HUES48 (cell line): ENCODE measurements around the gene SAXO2.
"Not testable (repeated sequence)": the region's sequence is repeated elsewhere in the genome, so short reads cannot be mapped to it uniquely, and the experiment has no call there.

ENCODE experiments used
- H3K27ac ChIP-seq: one replicate; pipeline ENCODE4 v1.7.0; 2013; ENCODE audit warnings: low read depth, low read length, inconsistent platforms
- H3K27me3 ChIP-seq: 2 replicates; pipeline ENCODE4 v1.6.1; 2013; ENCODE audit warnings: mild to moderate bottlenecking, low read length; ENCODE audit not compliant: control insufficient read depth, insufficient read depth
- H3K36me3 ChIP-seq: 2 replicates; pipeline ENCODE4 v1.6.1; 2013; ENCODE audit warnings: low read length; ENCODE audit not compliant: control insufficient read depth, insufficient read depth
- H3K4me1 ChIP-seq: 2 replicates; pipeline ENCODE4 v1.6.1; 2013; ENCODE audit warnings: mild to moderate bottlenecking, low read length; ENCODE audit not compliant: control insufficient read depth, insufficient read depth
- H3K4me3 ChIP-seq: 2 replicates; pipeline ENCODE4 v1.5.1; 2013; ENCODE audit warnings: mild to moderate bottlenecking, low read depth, low read length
- H3K9ac ChIP-seq: 2 replicates; pipeline ENCODE4 v1.6.1; 2013; ENCODE audit warnings: mild to moderate bottlenecking, low read depth, low read length, moderate library complexity
- H3K9me3 ChIP-seq: 2 replicates; pipeline ENCODE4 v1.6.1; 2013; ENCODE audit warnings: low read length; ENCODE audit not compliant: control insufficient read depth, insufficient read depth

Gene SAXO2

GRCh38 chr15:82327372-82327771, 64.8 kb downstream of the SAXO2 start:
- H3K27me3 ChIP-seq, H3K9ac ChIP-seq, H3K9me3 ChIP-seq, H3K27ac ChIP-seq, H3K4me3 ChIP-seq, H3K4me1 ChIP-seq, H3K36me3 ChIP-seq: not testable (repeated sequence)

GRCh38 chr15:82329039-82329438, 66.4 kb downstream of the SAXO2 start:
- H3K36me3 ChIP-seq, H3K9me3 ChIP-seq, H3K9ac ChIP-seq, H3K27ac ChIP-seq, H3K4me3 ChIP-seq, H3K4me1 ChIP-seq, H3K27me3 ChIP-seq: not testable (repeated sequence)

GRCh38 chr15:82330921-82331320, 68.3 kb downstream of the SAXO2 start:
- not testable (repeated sequence) for H3K36me3 ChIP-seq, H3K27ac ChIP-seq, H3K9me3 ChIP-seq, H3K4me1 ChIP-seq, H3K4me3 ChIP-seq, H3K9ac ChIP-seq, H3K27me3 ChIP-seq

- H3K4me1 ChIP-seq, H3K36me3 ChIP-seq, H3K9me3 ChIP-seq, H3K4me3 ChIP-seq, H3K27ac ChIP-seq, H3K27me3 ChIP-seq, H3K9ac ChIP-seq: not testable (repeated sequence)
These were observed 69.1 kb downstream of the SAXO2 start for GRCh38 chr15:82331576-82332304.

GRCh38 chr15:82332711-82333602, 70.3 kb downstream of the SAXO2 start:
- H3K27me3 ChIP-seq, H3K9me3 ChIP-seq, H3K9ac ChIP-seq, H3K4me3 ChIP-seq, H3K27ac ChIP-seq, H3K4me1 ChIP-seq, H3K36me3 ChIP-seq: not testable (repeated sequence)

- H3K4me1 ChIP-seq, H3K27me3 ChIP-seq, H3K9me3 ChIP-seq, H3K4me3 ChIP-seq, H3K9ac ChIP-seq, H3K27ac ChIP-seq, H3K36me3 ChIP-seq: not testable (repeated sequence)
These were observed 71.3 kb downstream of the SAXO2 start for GRCh38 chr15:82333603-82334553.
